Cardiac muscle cell (in vitro differentiated cells and primary cell): ENCODE measurements around the gene MRPL33. TPM values are rescaled to one million over a fixed set of nuclear protein-coding genes. Genes with fewer than 3 reads are reported as not detected.

ENCODE experiments used
- DNase-seq, 2 donors: peaks; one replicate each; pipeline versions ENCODE4 v3.0.0 to v3.0.0-alpha.2; 2010 to 2017; ENCODE audit warnings: low read depth in 1 of 2, low spot score in 1 of 2
- H3K27ac ChIP-seq: fragments of 200-600 bp; sonication (generic); 2 replicates; pipeline ENCODE4 v1.5.1; 2016
- H3K27me3 ChIP-seq: fragments of 200-600 bp; sonication (generic); 2 replicates; pipeline ENCODE4 v1.6.0; 2016; ENCODE audit warnings: control low read depth
- H3K36me3 ChIP-seq: fragments of 200-600 bp; sonication (generic); 2 replicates; pipeline ENCODE4 v1.5.1; 2016; ENCODE audit warnings: control low read depth
- H3K4me1 ChIP-seq: fragments of 200-600 bp; sonication (generic); 2 replicates; pipeline ENCODE4 v1.8.1; 2017; ENCODE audit warnings: low read depth, mild to moderate bottlenecking, mixed run types
- H3K4me3 ChIP-seq: fragments of 200-600 bp; sonication (generic); 2 replicates; pipeline ENCODE4 v1.5.1; 2016; ENCODE audit warnings: mild to moderate bottlenecking
- H3K9me3 ChIP-seq: fragments of 200-600 bp; sonication (generic); 2 replicates; pipeline ENCODE4 v1.5.1; 2017; ENCODE audit warnings: low read depth, mild to moderate bottlenecking, control low read depth
- polyA plus RNA-seq: library from polyadenylated mRNA; unstranded; fragments of >200 nt; fragmentation: Nextera tagmentation; extraction: Ambion mirVana; gene quantifications from 2 replicates; pipeline ENCODE4 v1.2.1, GENCODE V29; 2016
- total RNA-seq: library from RNA; depleted of rRNA; stranded (reverse); fragments of >200 nt; gene quantifications from 2 replicates; pipeline ENCODE4 v1.2.3, GENCODE V29; 2016
- TF ChIP-seq, protein P1 (sequence below): IDR thresholded peaks from 2 replicates; pipeline ENCODE4 v1.5.1; 2012; ENCODE audit warnings: low read depth, mild to moderate bottlenecking, low read length

The MRPL33 gene
- total and polyA plus RNA-seq, 2 experiments from 2014 or later: 46.6 to 271 TPM

DNA sequence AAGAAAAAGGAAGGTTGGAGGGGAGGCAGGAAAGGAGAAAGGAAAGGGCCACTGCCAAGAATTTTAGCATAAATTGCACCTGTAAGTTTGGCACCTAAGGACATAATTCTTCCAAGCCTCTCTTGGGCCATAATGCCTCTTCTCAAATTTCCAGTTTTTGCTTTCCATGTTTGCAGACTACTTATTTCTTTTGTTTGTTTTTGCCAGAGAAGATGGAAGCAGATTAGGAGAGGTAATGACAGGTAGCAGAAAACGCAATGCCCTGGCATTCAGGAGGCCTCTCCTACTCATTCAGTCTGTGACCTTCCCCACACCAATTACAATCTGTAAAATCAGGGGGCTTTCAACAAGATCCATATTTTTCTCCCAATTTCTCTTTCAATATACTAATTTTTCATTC, 56.8 kb downstream of the MRPL33 start:
- no peak overlapping the region for H3K4me3 ChIP-seq
- H3K27ac ChIP-seq: no peak overlapping the region
- H3K9me3 ChIP-seq: no peaks in the 10 kb centered on the region
- H3K27me3 ChIP-seq: no peaks in the 10 kb centered on the region
- no peak for DNase-seq
- H3K4me1 ChIP-seq: no peaks in the 10 kb centered on the region
- TF ChIP-seq, protein P1, sequence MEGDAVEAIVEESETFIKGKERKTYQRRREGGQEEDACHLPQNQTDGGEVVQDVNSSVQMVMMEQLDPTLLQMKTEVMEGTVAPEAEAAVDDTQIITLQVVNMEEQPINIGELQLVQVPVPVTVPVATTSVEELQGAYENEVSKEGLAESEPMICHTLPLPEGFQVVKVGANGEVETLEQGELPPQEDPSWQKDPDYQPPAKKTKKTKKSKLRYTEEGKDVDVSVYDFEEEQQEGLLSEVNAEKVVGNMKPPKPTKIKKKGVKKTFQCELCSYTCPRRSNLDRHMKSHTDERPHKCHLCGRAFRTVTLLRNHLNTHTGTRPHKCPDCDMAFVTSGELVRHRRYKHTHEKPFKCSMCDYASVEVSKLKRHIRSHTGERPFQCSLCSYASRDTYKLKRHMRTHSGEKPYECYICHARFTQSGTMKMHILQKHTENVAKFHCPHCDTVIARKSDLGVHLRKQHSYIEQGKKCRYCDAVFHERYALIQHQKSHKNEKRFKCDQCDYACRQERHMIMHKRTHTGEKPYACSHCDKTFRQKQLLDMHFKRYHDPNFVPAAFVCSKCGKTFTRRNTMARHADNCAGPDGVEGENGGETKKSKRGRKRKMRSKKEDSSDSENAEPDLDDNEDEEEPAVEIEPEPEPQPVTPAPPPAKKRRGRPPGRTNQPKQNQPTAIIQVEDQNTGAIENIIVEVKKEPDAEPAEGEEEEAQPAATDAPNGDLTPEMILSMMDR: no peak
- no peaks in the 10 kb centered on the region for H3K36me3 ChIP-seq

Other genes starting within 250 kb of the MRPL33 start
- gene ZNF512, start 188.7 kb upstream of the MRPL33 start, total RNA-seq: 22.0 and 38.6 TPM in 2 replicates
- 20.7 and 35.5 TPM in 2 replicates for gene ZNF512, start 188.7 kb upstream of the MRPL33 start, polyA plus RNA-seq
- 4.2 and 6.1 TPM in 2 replicates for gene CCDC121, start 142.7 kb upstream of the MRPL33 start, total RNA-seq
- 5.1 and 6.1 TPM in 2 replicates for gene CCDC121, start 142.7 kb upstream of the MRPL33 start, polyA plus RNA-seq
- 24.1 and 30.0 TPM in 2 replicates for gene GPN1, start 142.7 kb upstream of the MRPL33 start, total RNA-seq
- gene GPN1, start 142.7 kb upstream of the MRPL33 start, polyA plus RNA-seq: 51.6 and 52.5 TPM in 2 replicates
- gene SUPT7L, start 108.1 kb upstream of the MRPL33 start, total RNA-seq: 37.8 and 38.0 TPM in 2 replicates
- gene SUPT7L, start 108.1 kb upstream of the MRPL33 start, polyA plus RNA-seq: 34.3 and 38.3 TPM in 2 replicates
- 30.2 and 34.8 TPM in 2 replicates for gene SLC4A1AP, start 107.8 kb upstream of the MRPL33 start, total RNA-seq
- 35.9 and 40.3 TPM in 2 replicates for gene SLC4A1AP, start 107.8 kb upstream of the MRPL33 start, polyA plus RNA-seq
- 3.8 and 4.1 TPM in 2 replicates for gene RBKS, start 118.7 kb downstream of the MRPL33 start, total RNA-seq
- gene RBKS, start 118.7 kb downstream of the MRPL33 start, polyA plus RNA-seq: 6.9 and 9.3 TPM in 2 replicates
- 31.8 and 33.3 TPM in 2 replicates for gene BABAM2, start 119.0 kb downstream of the MRPL33 start, total RNA-seq
- 57.8 and 83.3 TPM in 2 replicates for gene BABAM2, start 119.0 kb downstream of the MRPL33 start, polyA plus RNA-seq